ENCODE results near the gene SLBP.
A peak's percentile ranks its signal among the peaks of the same experiment; 100 is the strongest.

SLBP gene

DNA sequence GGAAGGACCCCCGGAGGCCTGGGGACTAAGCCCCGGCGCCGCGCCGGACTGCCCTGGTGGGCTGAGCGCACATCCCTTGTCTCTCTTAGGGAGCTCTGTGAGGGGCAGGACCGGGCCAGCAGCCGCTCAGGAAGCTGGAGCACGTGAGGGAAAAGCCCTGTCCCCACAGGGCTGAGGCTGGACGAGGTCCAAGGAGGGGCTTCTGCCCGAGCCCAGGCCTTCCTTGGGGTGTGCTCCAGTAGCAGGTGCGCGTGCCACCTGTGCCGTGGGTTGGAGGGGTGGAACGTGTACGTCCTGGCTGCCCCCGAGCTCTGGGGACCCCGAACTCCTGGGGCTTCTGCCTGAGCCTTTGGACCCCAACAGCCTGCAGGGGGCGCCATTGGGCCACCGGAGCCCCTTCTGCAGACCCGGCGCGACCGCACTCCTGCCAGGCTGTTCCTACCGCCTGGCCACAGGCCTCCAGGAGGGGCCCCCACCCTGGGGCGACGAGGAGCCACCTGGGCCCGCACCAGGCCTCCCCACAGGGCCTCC lies 36.4 kb upstream of the SLBP start:
- DNase-seq, result peak; percentile 69

DNA sequence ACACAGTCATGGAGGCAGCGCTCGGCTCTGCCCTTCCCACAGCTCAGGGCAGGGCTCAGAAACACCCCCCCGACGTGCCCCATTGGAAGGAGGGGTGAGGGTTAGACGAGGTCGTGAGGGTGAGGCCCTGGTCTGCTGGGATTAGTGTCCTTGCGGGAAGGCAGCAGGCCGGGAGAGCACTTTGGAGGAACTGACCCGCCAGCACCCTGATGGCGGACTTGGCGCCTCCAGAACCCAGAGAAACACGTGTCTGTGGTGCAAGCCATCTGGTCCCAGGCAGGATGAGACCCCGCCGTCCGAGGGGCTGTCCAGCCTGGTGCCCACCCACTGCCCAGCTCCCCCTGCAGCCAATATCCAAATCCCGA lies 35.5 kb upstream of the SLBP start:
- no peak for DNase-seq

DNA sequence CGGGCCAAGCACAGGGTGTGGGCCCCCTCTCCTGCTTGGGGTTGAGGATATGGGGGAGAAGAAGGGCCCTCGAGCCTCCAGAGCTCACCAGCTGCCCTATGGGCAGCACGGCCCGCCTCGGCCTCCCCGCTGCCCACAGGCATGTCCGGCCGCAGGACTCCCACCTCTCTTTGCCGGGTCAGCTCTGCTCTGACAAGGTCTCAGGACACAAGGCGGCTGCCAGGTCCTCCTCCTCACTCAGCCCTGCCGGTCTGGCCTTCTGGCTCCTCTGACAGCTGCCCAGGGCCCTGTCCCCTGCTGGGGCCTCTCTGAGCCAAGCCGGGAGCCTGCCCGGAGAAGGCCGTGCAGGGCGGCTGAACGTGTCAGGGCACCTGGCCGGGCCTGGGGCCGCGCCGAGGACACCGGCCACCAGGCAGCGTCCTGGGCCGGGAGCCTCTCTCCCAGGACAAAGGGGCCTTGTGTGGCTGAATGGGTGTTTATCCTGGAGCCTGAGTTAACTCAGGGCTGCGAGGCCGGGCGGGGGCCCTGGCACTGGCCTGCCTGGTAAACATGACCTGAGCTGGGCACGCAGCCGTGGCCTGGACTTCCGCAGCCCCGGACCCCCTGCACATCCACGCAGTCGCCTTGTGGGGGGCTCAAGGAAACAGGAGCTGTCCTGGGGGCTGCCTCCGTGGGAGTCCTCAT lies 34.9 kb upstream of the SLBP start:
- no peak for DNase-seq

DNA sequence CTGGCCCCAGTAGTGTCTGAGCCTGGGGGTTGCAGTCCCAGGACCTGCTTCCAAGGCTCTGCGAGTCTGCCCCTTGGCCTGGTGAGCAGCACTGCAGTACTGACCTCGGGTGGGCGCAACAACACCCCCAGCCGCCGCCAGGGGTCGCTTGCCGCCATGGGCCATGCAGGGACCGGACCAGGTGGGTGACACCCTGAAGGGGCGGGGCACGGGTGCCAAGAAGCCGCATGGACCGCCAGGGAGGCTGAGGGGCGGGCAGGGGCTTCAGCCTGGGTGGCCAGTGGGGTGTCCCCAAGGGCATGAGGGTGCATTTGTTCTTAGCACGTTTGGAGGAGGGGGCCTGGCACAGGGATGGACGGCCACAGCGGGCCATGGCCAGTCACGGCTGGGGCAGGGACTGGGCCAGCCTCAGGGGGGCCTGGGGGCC lies 34.2 kb upstream of the SLBP start:
- DNase-seq, result peak; percentile 67

DNA sequence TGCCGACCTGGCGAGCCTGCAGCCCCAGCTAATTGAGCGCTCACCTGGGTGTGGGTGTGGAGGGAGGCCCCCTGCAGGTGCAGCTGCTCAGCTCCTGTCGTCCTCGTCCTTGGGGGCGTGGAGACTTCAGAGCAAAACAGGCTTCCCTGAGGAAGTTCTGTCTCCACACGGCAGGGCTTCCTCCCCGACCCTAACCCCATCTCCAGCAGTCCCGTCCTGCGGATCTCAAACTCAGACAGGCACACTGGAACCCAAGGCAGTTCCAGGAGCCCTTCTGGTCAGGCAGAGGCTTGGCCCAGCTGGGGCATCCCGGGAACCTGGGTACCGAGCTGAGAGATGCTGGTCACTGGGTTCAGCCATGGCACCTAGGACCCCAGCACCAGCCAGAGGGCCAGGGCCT lies 33.6 kb upstream of the SLBP start:
- DNase-seq, result no peak

DNA sequence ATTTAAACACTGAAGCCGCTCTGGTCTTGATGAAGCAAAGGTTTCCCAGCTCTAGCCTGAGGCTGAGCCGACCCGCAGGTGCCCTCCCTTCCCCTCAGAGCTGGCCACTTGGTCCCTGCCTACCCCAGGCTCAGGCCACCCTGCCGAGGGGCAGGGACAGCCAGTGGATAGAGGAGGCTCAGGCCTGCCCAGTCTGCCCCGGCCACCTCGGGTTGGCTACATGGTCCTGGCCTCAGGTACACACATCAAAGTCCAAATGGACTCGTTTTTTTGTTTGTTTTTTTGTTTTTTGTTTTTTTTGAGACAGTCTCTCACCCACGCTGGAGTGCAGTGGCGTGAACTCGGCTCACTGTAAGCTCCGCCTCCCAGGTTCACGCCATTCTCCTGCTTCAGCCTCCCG lies 33.0 kb upstream of the SLBP start:
- DNase-seq, result no peak

DNA sequence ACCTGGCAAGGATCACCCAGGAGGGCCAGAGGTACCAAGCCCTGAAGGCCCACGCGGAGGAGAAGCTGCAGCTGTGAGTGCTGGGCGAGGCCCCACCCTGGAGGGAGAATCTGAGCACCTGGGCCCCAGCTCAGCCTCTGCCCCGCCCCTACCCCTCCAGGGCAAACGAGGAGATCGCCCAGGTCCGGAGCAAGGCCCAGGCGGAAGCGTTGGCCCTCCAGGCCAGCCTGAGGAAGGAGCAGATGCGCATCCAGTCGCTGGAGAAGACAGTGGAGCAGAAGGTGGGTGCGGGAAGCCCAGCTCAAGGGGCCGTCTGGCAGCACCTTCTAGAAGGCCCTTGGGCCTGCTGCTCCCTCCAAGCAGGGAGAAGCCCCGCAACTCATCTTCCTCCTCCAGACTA lies 32.4 kb upstream of the SLBP start:
- DNase-seq, result no peak

DNA sequence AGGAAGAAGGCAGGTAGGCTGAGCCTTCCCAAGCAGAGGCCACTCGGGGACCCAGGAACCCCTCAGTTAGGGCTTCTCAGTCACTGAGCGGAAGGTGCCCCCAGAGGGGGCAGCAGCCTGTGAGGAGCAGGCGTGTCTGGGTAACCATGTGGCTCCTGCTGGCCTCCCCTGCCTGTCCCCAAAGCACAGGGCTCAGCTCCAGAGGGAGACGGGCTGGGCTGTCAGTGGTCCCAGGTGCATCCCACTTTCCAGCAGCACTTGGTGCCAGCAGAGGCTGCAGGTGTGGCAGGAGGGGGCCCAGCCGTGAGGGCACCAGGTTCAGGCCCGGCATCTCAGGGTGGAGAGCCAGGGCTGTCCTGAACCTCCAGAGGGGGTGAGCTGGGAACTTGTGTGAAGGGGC lies 31.9 kb upstream of the SLBP start:
- DNase-seq, result no peak

DNA sequence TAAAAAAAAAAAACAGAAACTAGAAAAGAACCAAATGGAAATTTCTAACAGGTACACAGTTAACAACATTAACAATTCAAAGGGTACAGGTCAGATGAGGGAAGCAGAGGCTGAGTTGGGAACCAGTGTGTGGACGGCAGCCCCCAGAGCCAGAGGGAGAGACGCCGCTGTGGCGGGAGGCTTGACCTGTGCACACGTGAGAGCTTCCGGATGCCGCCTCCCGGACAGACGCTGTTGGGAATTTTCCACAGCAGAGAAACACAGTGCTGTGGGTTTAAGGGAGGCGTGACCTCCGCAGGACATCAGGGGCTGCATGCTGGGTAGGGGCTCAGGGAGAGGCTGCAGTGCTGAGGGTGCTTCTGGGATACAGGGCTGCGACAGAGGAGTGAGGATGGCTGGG lies 31.4 kb upstream of the SLBP start:
- no peak for DNase-seq

DNA sequence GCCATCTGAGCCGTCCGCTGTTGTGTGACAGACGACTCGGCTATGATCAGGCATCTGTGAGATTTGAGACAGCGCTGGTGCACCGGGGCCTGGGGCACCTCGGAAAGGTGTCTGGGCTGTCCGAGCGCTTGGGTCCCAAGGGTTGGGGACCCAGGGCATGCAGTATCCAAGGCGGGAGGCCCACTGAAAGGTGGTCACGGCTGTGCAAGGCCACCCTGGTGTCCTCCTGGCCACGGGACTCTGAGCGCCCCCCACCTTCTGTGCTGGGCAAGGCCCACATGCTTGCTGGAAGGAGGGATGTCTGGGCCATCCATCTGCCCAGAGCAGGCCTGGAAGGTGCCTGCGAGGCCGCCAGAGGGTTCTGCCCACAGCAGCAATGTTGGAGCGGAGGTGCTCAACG lies 29.1 kb upstream of the SLBP start:
- DNase-seq, result no peak

DNA sequence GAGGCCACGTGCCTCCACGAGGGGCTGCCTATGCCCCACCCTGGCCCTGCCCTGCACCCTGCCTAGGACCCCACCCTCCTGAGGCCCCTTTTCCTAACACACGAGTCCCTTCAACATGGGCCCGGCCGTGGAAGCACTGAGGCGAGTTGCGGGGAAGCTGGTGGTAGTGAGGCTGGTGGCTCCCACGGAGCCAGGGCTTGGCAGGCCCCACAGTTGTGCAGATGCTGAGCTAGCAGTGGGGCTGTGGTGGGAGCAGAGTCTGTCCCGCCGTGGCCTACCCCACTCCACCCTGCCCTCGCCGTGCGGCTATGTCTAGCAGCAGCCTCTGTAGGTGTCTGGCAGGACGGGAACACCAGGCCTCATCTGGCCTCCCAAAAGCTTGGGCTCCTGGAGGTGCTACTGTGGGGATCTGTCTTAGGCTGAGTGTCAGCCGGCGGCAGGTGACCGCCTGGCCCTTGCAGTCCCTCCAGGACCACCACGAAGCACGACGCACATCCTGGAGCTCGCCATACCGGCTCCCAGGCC lies 28.0 kb upstream of the SLBP start:
- DNase-seq, result no peak

DNA sequence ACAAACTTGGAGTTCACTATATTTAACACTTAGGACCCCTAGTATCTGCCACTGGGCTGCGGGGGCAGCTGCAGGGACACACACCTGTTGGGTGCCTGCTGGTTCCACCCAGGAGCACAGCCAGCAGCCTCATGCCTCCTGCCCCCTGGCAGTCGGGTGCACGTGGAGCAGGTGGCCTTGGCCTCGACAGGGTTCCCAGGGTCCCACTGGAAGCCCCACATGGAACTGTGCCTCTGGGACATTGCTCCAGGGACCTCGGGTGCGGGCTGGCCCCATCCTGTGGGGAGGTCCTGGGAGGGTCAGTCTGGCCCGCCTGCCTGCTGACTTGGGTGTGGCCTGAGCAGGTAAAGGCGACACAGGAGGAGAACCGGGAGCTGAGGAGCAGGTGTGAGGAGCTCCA lies 27.2 kb upstream of the SLBP start:
- no peak for DNase-seq

DNA sequence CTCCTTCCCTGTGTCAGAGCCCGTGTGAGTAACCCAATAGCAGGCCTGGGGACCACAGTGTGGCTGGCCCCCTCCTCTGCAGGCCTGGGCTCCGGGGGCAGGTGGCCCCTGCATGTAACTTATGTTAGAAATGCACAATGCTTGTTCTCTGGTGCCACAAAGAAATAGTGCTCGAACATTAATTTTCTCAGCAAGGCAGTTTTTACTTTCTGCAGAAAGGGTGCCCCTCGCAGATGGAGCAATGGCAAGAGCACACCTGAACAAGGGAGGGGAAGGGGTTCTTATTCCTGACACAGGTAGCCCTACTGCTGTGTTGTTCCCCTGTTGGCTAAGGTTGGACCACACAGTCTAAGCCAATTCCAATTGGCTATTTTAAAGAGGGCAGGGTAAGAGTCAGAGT lies 26.3 kb upstream of the SLBP start:
- no peak for DNase-seq

DNA sequence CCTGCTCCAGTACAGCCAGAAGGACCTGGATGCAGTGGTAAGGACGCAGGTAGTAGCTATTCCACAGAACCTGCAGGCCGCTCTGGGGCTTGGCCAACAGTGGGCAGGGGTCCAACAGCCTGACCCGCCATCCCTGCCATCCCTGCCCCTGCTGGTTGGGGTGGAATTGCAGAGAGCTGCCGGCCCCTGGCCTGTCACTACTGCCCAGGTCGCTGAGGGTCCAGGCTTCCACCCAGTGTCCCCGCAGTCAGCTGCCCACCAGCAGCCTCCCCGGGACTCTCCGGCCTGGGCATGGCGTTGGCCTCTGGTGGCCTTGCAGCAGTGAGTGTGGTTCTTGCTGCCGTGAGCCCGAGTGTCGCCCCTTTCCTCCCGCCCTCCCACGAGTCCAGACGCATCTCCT lies 25.5 kb upstream of the SLBP start:
- no peak for DNase-seq

DNA sequence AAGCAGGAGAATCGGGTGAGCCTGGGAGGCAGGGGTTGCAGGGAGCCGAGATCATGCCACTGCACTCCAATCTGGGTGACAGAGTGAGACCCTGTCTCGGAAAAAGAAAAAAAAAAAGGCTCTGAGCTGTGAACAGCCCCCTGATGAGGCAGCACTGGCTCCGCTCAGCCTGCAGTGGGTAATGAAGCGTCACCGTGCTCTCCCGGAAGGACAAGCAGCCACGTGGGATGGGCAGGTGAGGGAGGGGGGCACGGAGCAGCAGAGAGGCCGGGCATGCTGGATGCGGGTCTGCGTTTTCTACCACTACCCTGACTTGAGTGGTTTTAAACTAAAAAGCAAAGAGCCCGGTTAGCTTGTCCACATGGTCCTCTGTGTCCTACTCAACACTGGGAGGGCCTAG lies 24.7 kb upstream of the SLBP start:
- DNase-seq, result no peak

DNA sequence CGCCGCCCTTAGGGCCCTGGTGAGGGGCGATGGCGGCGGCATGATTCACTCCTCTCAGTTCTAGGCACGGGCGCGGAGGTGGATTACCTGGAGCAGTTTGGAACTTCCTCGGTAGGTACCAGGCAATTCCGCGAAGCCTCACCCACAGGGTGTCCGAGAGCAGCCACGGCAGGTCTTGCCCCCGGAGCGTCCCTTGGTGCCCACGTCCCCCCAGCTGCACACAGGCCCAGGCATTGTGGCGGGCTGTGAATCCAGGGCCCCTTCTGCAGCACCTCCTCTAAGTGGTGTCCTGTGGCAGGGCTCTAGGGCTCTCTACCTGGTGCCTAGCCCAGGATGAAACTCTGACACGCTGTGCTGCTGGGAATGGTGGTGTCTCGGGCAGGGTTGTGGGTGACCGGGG lies 23.1 kb upstream of the SLBP start:
- no peak for DNase-seq

DNA sequence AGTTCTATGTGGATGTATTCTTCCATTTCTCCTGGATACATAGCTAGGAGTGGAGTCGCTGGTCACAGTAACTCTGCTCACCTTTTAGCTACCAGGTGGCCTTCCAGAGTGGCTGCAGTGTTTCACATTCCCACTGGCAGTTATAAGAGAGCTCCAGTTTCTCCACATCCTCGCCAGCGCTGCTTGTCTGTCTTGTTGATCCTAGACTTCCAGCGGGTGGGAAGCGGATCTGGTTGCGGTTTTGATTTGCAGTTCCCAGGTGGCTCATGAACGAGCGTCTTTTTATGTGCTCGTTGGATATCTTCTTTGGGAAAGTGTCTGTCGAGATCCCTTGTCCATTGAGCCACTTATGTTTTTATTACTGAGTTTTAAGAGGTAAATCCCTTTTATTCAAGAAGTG lies 20.8 kb upstream of the SLBP start:
- DNase-seq, result no peak

DNA sequence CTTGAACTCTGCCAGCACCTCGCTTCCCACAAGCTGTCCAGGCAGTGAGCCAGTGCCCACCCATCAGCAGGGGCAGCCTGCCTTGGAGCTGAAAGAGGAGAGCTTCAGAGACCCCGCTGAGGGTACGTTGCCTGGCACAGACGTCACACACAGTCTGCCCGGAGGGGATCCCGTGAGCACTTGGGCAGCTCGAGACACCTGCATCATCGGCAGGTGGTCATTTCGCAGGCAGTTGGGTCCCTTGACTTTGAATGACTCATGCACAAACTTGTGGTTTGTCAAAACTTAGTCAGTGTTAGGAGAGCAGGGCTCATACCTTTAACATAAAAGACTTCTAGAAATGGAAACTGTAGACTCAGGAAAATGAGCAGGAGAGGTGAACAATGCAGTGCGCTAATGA lies 19.1 kb upstream of the SLBP start:
- DNase-seq, result no peak

DNA sequence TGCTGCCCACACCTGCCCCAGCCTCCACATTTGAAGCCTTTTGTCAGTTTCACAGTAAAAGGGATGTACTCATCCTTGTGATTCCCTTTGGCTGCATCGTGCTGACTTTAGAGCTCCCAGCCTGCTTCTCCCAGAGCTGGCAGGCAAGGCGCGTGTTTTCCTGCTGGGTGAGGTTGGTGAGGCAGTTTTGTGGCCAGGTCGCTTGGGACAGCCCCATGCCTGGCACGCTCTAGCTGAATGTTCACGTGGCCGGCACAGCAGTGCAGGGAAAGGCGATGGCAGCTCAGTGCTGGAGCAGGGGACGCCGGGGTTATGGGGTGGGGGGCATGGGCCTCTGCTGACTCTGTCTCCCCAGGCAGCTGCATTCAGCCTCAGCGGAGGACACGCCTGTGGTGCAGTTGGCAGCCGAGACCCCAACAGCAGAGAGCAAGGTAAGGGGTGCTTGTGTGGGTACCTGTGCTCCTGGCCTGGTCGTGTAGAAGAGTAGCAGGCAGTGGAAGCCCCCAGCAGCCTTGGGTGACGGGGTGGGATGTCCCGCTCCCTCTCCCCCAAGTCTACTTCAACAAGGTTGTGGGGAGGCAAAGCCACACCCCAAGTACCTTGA lies 18.5 kb upstream of the SLBP start:
- no peak for DNase-seq

DNA sequence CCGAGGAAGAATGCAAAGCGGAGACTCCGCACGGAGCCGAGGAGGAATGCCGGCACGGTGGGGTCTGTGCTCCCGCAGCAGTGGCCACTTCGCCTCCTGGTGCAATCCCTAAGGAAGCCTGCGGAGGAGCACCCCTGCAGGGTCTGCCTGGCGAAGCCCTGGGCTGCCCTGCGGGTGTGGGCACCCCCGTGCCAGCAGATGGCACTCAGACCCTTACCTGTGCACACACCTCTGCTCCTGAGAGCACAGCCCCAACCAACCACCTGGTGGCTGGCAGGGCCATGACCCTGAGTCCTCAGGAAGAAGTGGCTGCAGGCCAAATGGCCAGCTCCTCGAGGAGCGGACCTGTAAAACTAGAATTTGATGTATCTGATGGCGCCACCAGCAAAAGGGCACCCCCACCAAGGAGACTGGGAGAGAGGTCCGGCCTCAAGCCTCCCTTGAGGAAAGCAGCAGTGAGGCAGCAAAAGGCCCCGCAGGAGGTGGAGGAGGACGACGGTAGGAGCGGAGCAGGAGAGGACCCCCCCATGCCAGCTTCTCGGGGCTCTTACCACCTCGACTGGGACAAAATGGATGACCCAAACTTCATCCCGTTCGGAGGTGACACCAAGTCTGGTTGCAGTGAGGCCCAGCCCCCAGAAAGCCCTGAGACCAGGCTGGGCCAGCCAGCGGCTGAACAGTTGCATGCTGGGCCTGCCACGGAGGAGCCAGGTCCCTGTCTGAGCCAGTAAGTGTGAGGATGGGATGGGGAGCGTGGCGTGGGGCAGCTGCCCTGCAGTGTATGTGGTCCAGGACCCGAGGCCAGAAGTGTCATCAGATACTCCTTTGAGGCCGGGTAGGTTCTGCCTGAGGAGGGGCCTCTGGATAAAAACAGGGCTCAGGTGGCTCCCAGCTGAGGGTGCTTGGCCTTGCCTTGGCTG lies 16.2 kb upstream of the SLBP start:
- DNase-seq, result no peak

DNA sequence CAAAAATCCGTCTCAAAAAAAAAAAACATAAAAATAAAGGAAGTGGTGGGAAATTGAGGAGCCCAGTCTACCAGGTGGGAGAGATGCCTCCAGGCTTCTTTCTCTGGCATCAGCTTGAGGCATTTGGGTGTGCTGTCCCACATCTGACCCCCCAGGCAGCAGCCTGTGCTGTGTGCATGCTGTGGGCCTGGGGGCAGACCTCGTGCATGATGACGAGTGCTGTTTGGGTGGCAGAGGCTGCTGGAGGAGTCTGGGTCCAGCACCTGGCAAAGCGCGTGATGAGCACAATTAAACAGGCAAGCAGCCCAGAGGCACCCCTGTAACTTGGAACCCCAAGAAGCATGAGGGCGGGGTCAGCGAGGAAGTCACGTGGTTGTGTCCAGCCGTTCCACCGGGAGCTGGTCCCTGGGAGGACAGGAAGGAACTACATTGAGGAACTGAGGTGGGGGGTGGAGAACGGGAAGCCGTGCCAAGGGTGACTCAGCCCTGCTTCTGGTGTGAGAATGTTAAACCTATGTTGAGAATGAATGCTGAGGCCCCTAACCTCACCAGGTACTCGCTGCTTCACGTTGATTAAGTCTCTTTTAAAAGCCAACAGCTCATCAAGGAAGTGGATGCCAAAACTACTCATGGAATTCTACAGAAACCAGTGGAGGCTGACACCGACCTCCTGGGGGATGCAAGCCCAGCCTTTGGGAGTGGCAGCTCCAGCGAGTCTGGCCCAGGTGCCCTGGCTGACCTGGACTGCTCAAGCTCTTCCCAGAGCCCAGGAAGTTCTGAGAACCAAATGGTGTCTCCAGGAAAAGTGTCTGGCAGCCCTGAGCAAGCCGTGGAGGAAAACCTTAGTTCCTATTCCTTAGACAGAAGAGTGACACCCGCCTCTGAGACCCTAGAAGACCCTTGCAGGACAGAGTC lies 15.3 kb upstream of the SLBP start:
- peak; percentile 89 for DNase-seq

DNA sequence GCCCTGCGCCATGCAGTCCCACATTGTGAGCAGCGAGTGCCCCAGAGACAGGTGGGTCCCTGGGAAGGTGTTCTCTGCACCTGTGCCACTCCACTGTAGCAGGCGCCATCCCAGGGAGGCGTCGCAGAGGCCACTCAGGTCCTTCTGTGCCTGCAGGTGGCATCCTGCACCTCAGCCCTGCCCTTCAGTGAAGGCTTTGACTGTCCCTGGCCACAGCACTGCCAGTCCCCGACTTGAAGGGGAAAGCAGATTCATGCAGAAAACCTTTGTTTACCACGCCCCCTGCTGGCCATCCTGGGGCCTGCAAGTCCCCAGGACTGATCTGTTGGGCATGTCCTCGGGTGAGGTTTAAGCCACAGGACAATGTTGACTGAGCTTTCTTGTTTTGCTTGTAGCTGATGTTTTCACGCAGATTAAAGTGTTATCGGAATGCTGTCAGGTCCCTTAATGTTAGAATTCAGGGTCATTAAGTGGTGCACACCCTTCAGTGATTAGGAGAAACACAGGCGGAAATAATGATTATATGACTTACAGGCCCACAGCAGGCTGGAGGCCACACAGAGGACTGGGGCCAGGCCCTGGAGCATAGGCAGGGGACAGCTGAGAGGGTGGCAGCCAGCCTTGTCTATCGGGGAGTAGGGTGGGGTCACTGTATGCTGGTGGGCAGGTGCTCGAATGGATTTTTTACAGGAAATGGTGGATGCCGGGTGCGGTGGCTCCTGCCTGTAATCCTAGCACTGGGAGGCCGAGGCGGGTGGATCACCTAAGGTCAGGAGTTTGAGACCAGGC lies 14.2 kb upstream of the SLBP start:
- DNase-seq, result peak; percentile 82

Measured in EL (cell line).